WERI-Rb-1 (cell line): ENCODE results near the gene NELL1.

Experiments used
- DNase-seq: peaks from one replicate; pipeline ENCODE4 v3.0.0-alpha.2; 2020
- H3K27ac ChIP-seq: fragments of 250-450 bp; sonication (Bioruptor Pico); 2 replicates; pipeline ENCODE4 v1.5.1; 2020; ENCODE audit warnings: mild to moderate bottlenecking, moderate library complexity
- H3K27me3 ChIP-seq: fragments of 250-450 bp; sonication (Bioruptor Pico); 2 replicates; pipeline ENCODE4 v1.5.1; 2021; ENCODE audit warnings: mild to moderate bottlenecking, low read depth, moderate library complexity; ENCODE audit not compliant: insufficient read depth, severe bottlenecking
- H3K36me3 ChIP-seq: fragments of 250-450 bp; sonication (Bioruptor Pico); 2 replicates; pipeline ENCODE4 v1.5.1; 2020; ENCODE audit warnings: mild to moderate bottlenecking, moderate library complexity
- H3K4me3 ChIP-seq: 2 replicates; pipeline ENCODE4 v1.5.1; 2011; ENCODE audit warnings: low read depth, mild to moderate bottlenecking, control low read depth, low read length
- H3K9me3 ChIP-seq: fragments of 250-450 bp; sonication (Bioruptor Pico); 2 replicates; pipeline ENCODE4 v1.5.1; 2021; ENCODE audit warnings: mild to moderate bottlenecking, moderate library complexity; ENCODE audit not compliant: severe bottlenecking
- TF ChIP-seq, protein P1 (sequence below): IDR thresholded peaks from 2 replicates; pipeline ENCODE4 v1.5.1; 2011; ENCODE audit warnings: low read depth, mild to moderate bottlenecking, control low read depth, inconsistent platforms, low read length

Gene NELL1

GRCh38 chr11:21088930-21089329, 419.5 kb downstream of the NELL1 start:
- TF ChIP-seq, protein P1, sequence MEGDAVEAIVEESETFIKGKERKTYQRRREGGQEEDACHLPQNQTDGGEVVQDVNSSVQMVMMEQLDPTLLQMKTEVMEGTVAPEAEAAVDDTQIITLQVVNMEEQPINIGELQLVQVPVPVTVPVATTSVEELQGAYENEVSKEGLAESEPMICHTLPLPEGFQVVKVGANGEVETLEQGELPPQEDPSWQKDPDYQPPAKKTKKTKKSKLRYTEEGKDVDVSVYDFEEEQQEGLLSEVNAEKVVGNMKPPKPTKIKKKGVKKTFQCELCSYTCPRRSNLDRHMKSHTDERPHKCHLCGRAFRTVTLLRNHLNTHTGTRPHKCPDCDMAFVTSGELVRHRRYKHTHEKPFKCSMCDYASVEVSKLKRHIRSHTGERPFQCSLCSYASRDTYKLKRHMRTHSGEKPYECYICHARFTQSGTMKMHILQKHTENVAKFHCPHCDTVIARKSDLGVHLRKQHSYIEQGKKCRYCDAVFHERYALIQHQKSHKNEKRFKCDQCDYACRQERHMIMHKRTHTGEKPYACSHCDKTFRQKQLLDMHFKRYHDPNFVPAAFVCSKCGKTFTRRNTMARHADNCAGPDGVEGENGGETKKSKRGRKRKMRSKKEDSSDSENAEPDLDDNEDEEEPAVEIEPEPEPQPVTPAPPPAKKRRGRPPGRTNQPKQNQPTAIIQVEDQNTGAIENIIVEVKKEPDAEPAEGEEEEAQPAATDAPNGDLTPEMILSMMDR: no peak
- H3K36me3 ChIP-seq: no peaks in the 10 kb centered on the region

DNA sequence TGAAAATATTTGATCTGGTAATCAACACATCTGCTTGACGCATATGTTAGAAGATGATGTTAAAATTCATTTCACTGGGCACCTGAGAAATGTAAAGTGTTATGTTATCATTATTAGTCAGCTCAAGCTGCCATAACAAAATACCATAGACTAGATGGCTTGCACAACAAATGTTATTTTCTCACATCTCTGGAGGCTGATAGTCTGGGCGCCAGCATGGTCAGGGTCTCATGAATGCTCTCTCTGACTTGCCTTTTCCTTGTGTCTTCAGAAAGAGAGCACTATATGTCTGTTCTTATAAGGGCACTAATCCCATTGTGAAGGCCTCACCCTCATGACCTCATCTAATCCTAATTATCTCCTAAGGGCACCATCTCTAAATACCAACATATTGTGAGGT, 435.3 kb downstream of the NELL1 start:
- DNase-seq: no peak
- TF ChIP-seq, protein P1: no peak
- Histone ChIP-seq H3K27ac (no peak overlapping the region), H3K36me3 (no peaks in the 10 kb centered on the region), H3K27me3 (no peaks in the 10 kb centered on the region), H3K9me3 (no peaks in the 10 kb centered on the region), H3K4me3 (no peak overlapping the region)

More at GRCh38 chr11:21088930-21089329, 419.5 kb downstream of the NELL1 start:
- no peak overlapping the region for H3K4me3 ChIP-seq
- no peaks in the 10 kb centered on the region for H3K27me3 ChIP-seq
- no peak overlapping the region for H3K27ac ChIP-seq
- no peaks in the 10 kb centered on the region for H3K9me3 ChIP-seq
- no peak for DNase-seq

DNA sequence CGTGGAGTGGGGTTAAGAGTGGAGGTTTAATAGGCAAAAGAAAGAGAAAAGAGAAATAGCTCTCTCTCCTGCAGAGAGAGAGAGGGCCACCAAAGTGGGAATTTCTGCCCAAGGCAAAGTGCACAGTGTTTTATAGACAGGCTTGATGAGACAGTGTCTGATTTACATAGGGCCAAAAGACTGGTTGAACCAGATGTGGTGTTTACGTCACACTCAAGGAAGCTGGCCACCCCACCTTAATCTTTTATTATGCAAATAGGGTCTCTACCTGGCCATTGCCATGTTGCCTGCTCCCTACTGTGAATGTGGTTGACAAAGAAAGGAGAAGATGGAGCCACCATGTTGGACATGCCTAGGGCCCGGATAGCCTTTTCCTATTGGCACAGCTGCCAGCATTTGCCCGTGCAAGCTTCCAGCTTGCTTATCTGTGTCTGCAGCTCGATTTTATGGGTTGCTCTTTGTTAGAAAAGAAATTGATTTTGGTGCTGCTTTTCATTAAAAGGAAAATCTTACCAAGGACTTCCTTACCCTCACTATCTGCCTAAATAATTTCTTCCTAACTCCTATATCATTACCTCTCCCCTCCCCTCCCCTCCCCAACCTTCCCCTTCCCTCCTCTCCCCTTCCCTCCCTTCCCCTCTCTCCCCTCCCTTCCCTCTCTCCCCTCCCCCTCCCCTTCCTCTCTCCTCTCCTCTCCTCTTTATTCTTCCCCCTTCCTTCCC, 436.0 kb downstream of the NELL1 start:
- Histone ChIP-seq H3K27me3 (no peaks in the 10 kb centered on the region), H3K27ac (no peak overlapping the region), H3K4me3 (no peak overlapping the region), H3K9me3 (no peaks in the 10 kb centered on the region), H3K36me3 (no peaks in the 10 kb centered on the region)
- TF ChIP-seq, protein P1: no peak
- no peak for DNase-seq

GRCh38 chr11:21109341-21109740, 440.0 kb downstream of the NELL1 start:
- TF ChIP-seq, protein P1: no peak
- Histone ChIP-seq H3K36me3 (no peaks in the 10 kb centered on the region), H3K4me3 (no peak overlapping the region), H3K27ac (no peak overlapping the region), H3K27me3 (no peaks in the 10 kb centered on the region), H3K9me3 (no peaks in the 10 kb centered on the region)
- no peak for DNase-seq

- H3K36me3 ChIP-seq: no peaks in the 10 kb centered on the region
- DNase-seq: peak; percentile 11
- no peak overlapping the region for H3K4me3 ChIP-seq
- TF ChIP-seq, protein P1: no peak
- H3K27ac ChIP-seq: no peak overlapping the region
- no peaks in the 10 kb centered on the region for H3K9me3 ChIP-seq
- H3K27me3 ChIP-seq: no peaks in the 10 kb centered on the region
Measured at GRCh38 chr11:21110415-21110814, 441.0 kb downstream of the NELL1 start.

DNA sequence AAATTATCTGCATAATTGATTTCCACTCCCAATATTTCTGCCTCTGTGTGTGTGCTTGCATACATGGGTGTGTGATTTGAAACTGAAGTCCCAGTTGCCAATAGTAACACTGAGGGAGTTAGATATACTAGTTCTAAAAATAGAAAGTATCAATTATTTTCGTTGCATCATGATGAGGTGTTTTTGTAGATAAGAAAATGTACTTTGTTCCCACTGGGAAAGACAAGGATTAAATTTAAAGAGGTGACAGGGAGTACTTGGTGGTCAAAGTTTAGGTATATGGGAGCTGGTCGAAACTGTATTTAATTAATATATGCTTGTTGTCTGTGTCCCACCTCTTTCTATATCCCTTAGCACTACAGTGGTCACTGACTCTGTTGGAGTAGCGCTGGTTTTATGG, 444.5 kb downstream of the NELL1 start:
- Histone ChIP-seq H3K4me3 (no peak overlapping the region), H3K27me3 (no peaks in the 10 kb centered on the region), H3K27ac (no peak overlapping the region), H3K9me3 (no peaks in the 10 kb centered on the region), H3K36me3 (no peaks in the 10 kb centered on the region)
- TF ChIP-seq, protein P1: no peak
- no peak for DNase-seq
